Uterus (tissue), 2 donors: ENCODE data around the gene MYPOP.

Source experiments
- CTCF ChIP-seq, 4 experiments: fragments of 200-600 bp in 2 of 4; fragments of 450-650 bp in 2 of 4; sonication (generic) in 2 of 4; IDR thresholded peaks; one replicate each; pipeline ENCODE4 v1.5.1; 2016 to 2019; ENCODE audit warnings: antibody characterized with exemption in 4 of 4, mild to moderate bottlenecking in 2 of 4, moderate library complexity in 1 of 4
- POLR2A ChIP-seq, 2 donors: fragments of 450-650 bp; IDR thresholded peaks; one replicate each; pipeline ENCODE4 v1.6.1; 2016; ENCODE audit warnings: antibody characterized with exemption in 2 of 2, mild to moderate bottlenecking in 1 of 2, moderate library complexity in 1 of 2

GRCh38 chr19:45881082-45881908 is 21.1 kb downstream of the MYPOP start:
- no peak for TF ChIP-seq CTCF (IDR thresholded peaks at IDR 0.05)
- TF ChIP-seq POLR2A (IDR thresholded peaks at IDR 0.05) = no peak
